Measurements from ENCODE around the gene KRTAP10-11. TPM values are rescaled to one million over a fixed set of nuclear protein-coding genes. Genes with fewer than 3 reads are reported as not detected.
"Not testable (repeated sequence)": the region's sequence is repeated elsewhere in the genome, so short reads cannot be mapped to it uniquely, and the experiment has no call there.

KRTAP10-11 gene
- total RNA-seq, 1 donor from 2014 or later, result not detected

DNA sequence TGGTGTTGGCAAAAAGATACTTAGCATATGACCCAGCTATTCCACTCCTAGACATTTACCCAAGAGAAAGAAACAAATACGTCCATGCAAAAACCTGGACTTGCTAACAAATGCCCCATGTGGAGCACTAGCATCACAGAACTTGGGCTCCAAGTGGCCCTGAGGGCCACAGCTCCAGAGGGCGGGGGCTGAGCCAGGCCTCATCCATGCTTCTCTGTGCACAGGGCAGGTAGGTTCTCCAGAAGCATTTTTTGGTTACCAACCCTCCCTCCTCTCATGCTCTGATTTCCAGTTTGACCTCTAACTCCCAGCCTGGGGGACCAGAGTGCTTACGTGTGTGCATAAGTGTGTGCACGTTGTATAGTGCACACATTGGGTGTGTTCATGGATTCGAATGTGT, 18.5 kb downstream of the KRTAP10-11 start:
- no peak for DNase-seq (ENCODE audit: low read depth in 2 of 2)

DNA sequence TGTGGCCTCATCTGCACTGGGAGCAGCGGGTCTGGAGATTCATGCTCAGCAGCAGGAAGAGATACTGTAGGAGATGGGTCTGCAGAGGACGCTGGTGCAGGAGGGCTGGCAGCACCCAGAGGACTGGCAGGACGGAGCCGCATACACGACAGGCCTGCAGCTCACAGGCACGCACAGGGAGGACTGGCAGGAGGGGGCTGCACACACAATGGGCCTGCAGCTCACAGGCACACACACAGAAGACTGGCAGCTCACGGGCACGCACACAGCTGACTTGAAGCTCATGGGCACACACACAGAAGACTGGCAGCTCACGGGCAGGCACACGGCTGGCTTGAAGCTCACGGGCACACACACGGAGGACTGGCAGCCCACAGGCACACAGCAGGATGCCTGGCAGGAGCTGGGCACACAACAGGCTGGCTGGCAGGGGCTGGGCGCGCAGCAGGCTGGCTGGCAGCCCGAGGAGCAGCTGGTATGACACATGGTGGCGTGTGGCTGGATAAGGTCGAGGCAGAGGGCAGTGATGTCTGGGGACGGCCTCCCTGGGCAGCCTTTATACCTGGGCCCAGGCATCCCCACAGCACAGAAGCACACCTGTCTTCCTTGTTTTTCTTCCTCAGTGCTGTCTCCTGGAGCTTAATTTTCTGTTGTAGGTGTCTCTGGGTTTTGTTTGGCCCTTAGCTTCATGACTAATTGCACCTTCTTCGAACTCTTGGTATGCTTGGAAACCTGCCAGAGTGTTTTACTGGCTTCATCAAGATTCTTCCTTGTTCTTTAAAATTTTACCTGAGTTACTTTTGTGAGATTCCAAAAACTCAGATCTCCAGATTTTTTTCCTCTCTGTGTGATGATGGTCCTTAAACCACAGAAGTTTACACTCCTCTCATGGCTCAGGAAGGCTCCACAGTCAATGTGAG, 20.4 kb downstream of the KRTAP10-11 start, which contains the start of gene KRTAP12-2:
KRTAP12-2 (minus strand) TSS at position 527 of the 920 bp plus-strand sequence; CDS start at position 486, 41 bp downstream.
- no peak for DNase-seq (ENCODE audit: low read depth in 2 of 2)

DNA sequence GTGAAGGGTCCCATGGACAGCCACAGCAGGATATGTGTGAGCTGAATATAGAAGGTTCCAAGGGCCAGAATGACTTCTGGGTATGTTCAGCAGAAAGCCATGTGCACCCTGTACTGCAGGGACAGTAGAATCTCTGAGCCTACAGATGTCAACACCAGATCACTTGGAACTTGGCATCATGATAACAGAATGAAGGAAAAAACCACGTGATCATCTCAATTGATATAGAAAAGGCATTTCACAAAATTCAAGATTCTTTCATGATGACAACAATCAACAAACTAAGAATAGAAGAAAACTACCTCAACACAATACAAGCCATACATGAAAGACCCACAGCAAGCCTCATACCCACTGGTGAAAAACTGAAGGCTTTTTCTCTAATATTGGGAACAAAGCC, 21.4 kb downstream of the KRTAP10-11 start:
- no peak for DNase-seq (ENCODE audit: low read depth in 2 of 2)

DNA sequence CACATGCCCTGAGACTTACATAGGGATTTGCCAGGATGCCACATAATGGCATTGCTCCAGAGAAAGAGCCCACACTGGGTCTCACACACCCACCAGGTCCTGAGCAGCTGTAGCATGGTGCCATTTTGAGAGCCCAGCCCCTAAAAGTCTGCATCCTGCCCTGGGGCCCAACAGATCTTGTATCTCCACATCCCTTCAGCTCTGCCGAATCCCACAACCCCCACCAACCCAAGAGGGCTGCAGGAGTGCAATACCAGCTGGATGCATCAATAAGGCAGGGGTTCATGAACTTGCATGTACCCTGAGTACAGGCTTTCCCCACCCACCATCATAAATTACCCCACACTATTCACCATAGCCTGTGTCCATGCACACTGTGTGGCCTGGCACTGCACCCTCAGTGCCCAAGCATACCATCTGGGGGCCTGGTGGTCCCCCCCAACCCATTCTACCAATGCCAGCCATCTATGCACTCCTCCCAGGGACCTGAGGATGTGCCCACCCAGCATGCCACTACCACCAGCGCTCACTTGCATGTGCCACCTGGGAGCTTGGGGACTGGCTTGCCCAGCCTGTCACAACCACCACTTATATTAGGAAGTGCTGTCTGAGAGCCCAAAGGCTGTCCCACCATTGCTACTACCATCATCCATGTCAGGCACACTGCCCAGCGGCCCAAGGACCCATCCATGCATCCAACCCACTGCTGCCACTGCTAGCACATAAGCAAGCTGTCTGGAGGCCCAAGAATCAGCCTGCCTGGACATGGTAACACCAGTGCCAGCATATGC, 24.6 kb downstream of the KRTAP10-11 start:
- DNase-seq (ENCODE audit: low read depth in 2 of 2), result no peak

DNA sequence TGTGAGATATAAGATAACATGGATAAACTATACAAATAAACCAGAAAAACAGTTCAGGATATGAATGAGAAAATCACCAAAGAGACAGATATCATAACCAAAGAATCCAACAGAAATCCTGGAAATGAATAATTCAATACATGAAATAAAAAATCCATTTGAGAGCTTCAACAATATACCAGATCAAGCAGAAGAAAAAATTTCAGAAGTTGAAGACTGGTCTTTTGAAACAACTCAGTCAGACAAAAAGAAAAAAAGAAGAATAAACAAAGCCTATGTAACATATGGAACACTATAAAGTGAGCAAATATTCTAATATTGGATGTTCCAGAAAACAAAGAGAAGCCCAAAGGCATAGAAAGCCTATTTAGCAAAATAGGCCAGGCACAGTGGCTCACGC, 25.7 kb downstream of the KRTAP10-11 start:
- DNase-seq (ENCODE audit: low read depth in 2 of 2), result no peak

DNA sequence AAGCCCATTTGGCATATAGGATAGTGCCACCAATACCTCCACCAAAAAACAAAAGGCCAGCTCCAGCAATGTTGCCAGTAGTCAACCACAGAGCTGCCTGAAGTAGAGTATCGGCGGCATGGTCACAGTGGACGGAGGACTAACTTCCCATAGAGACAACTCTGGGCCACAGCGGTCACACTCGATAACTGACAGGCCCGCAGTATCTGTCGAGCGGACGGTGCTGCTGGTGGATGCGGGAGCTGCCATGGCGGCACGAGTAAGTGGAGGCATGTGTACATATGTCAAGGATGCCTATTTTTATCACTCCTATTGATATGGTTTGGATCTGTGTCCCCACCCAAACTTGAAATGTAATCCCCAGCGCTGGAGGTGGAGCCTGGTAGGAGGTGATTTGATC, 31.7 kb downstream of the KRTAP10-11 start:
- no peak for DNase-seq (ENCODE audit: low read depth in 2 of 2)

DNA sequence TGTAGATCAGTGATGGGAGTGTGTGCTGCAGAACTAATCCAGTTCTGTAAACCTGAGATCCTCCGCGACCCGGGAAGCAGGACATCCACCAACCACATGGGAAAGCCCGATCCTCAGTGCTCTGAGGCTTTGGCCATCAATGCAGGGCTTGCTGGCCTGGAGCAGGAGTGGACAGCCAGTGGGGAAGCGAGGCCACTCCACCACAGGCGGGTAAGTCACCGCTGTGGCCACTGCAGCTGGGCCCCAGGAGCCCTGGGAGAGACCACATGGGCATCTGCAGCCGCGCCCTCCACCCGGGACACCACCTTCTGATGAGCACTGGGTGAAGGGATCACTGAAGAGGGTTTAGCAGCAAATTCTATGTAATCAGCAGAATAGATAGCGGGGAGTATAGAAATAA, 34.9 kb downstream of the KRTAP10-11 start:
- no peak for DNase-seq (ENCODE audit: low read depth in 2 of 2)

DNA sequence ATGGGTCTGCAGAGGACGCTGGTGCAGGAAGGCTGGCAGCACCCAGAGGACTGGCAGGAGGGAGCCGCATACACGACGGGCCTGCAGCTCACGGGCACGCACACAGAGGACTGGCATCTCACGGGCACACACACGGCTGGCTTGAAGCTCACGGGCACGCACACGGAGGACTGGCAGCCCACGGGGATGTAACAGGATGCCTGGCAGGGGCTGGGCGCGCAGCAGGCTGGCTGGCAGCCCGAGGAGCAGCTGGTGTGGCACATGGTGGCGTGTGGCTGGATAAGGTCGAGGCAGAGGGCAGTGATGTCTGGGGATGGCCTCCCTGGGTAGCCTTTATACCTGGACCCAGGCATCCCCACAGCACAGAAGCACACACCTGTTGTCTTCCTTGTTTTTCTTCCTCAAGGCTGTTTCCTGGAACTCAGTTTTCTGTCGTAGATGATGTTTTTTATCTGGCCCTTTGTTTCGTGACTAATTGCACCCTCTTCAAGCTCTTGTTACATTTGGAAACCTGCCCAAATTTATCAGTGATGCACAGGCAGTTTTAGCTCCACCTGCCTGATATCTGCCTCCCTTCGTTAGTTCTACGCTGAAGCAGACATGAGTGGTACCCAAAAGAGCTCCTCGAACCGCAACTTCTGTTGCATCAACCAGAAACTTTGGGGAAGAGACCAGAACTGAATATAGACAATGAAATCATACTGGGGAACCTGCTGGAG, 35.8 kb downstream of the KRTAP10-11 start, which contains the start of gene KRTAP12-1:
KRTAP12-1 (minus strand) TSS at position 303 of the 719 bp plus-strand sequence; CDS start at position 263, 40 bp downstream.
- no peak for DNase-seq (ENCODE audit: low read depth in 2 of 2)

DNA sequence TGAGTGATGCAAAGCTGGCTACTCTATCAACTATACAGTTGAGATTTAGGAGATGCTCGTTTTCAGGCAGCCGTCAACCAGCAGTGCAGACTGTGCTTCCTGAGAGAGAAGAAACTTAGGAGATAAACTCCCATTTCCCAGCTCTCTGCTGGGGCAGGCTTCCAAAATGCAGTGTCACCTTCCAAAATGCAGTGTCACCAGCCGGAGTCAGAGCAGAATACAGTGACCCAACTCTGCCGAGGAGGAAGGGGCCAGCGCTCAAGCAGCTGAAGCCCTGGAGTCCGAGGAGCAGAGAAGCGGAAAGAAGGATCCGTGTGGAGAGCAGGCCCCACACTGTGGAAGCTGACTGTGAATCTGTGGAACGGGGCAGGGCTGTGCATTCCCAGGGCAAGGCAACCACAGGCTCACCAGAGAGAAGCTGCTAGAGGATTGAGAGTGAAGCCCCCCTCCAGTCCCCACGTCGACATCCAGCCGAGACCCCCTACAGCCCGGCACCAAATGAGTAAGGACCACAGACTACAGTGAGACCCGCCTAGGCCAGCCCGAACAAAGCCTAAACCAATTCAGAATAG, 36.5 kb downstream of the KRTAP10-11 start:
- no peak for DNase-seq (ENCODE audit: low read depth in 2 of 2)

DNA sequence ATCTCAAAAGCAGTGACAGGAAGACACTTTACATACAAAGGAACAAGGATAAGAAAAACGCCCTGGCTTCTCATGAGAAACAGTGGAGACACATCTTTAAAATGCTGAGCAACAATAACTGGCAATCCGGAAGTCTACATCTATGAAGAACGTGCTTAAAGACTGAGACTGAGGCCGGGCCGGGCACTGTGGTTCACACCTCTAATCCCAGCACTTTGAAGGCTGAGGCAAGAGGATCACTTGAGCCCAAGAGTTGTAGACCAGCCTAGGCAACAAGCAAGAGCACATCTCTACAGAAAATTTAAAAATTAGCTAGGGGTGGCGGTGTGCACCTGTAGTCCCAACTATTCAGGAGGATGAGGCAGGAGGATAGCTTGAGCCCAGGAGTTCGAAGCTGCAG, 37.9 kb downstream of the KRTAP10-11 start:
- DNase-seq (ENCODE audit: low read depth in 2 of 2), result no peak

DNA sequence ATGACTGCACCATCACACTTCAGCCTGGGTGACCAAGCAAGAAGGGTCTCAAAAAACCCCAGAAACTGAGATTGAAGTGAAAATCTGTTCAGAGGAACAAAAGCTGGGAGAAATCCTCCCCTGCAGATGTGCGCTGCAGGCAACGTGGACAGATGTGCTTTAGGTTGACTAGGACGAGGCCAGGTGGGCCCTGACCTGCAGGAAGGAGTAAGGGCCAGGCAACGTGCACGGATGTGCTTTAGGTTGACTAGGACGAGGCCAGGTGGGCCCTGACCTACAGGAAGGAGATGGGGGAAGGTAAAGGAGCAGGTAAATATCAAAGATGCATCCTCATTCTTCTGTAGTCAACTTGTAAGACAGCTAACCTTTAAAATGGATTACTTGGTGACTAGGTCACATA, 38.3 kb downstream of the KRTAP10-11 start:
- no peak for DNase-seq (ENCODE audit: low read depth in 2 of 2)

DNA sequence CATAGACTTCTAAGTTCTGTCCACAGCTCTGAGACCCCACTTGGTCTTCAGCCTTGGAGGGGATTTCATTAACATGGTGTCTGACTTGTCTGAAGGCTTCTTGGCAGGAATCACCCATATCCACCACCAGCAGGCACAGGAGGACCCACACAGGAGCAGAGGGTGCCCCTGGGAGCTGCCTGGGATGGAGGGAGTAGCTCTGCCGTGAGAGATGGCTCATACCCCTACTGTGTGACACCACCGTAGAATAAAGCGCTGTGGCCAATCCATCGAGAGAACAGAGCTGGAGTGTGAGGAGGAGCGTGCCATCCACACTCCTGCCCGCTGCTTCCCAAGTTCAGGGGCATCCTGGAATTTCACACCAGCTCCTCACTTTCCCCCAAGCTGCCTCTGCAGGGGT, 38.8 kb downstream of the KRTAP10-11 start:
- not testable (repeated sequence) for DNase-seq (ENCODE audit: low read depth in 2 of 2)

DNA sequence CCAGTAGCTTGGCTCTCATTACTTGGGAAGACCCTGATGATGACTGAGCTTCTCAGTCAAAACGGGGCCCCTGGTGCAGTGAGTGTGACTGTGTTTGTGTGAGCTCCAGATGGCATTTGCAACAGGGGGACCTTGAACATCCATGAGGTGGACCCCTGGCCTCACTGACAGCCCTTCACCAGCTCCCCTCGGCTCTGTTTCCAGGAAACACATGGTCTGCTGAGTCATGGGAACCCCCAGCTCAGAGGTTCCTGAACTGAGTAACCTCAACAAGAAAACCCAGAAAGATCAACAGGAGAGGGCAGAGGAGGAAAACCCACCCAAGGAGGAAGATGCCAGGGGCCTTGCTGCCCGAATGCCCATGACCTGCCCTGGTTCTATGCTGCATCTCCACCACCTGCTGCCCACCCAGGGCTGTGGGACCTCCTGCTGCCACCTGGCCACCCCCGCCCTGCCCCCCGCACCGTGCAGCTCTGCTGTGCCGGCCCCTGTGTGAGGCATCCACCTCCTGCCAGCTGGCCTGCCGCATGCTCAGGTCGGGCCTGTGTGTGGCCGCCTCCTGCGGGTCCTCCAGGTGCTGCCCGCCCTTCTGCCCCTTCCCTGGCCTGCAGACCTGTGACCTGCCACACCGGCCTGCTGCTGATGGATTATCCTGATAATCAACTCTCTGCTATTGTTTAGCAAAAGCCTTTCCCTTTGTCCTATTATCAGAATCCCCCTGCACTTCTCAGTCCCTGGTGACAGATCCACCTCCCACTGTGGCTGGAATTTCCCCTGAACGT, 40.0 kb downstream of the KRTAP10-11 start:
- DNase-seq (ENCODE audit: low read depth in 2 of 2), result peak; percentile 38 to 57

DNA sequence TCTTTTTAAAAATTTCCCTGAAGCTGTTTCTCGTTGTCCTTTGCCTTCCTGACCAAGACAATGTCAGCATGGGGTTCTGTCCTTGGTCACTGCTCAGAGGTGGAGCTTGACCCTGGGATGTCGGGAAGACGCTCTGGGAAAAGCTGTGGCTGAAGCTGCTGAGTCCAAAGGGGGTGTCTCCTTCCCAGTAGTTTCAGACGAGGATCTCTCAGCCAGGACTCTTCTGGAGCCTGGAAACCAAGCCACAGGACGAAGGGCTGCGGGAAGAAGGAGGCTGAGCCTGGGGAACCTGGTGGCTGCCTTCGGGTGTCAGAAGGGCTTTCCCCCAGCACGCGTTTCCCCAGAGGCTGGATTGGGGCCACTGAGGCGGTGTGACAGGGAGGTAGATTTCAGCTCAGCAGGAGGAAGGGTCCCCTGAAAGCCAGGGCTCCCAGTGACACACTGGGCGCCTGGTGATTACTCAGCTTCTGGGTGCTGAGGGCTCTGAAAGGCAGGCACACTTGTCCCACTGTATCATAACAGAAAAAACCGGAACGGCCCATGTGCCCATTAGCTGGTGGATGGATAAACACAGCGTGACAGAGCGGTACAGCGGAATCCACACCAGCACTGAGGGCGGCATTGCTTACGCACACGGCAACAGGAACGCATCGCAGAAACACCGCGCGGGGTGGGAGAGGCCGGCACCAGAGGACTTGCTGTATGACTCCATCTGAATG, 40.8 kb downstream of the KRTAP10-11 start:
- DNase-seq (ENCODE audit: low read depth in 2 of 2), result no peak

DNA sequence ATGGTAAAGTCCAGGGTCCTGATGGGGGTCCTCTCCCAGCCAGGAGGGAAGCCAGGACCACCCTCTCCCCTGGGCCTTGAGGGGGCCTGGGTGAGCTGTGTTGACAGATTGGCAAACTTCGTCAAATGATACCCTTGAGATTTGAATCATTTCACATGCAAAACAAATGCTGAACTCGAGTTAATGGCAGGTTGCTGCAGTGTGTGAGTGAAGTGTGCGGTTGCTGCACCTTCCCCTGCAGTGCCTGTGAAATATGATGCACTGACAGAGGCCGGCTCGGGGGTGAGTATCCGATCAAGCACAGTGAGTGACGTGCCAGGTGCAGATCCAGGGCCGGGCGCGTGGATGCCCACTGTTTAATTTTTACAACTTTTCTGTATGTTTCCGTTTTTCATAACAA, 41.5 kb downstream of the KRTAP10-11 start:
- DNase-seq (ENCODE audit: low read depth in 2 of 2), result no peak

DNA sequence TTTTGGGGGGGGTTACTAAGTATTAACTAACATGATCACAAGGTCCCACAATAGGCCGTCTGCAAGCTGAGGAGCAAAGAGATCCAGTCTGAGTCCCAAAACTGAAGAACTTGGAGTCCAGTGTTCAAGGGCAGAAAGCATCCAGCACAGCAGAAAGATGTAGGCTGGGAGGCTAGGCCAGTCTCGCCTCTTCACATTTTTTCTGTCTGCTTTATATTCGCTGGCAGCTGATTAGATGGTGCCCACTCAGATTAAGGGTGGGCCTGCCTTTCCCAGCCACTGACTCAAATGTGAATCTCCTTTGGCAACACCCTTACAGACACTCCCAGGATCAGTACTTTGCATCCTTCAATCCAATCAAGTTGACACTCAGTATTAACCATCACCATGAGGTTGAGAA, 43.5 kb downstream of the KRTAP10-11 start:
- DNase-seq (ENCODE audit: low read depth in 2 of 2), result not testable (repeated sequence)

DNA sequence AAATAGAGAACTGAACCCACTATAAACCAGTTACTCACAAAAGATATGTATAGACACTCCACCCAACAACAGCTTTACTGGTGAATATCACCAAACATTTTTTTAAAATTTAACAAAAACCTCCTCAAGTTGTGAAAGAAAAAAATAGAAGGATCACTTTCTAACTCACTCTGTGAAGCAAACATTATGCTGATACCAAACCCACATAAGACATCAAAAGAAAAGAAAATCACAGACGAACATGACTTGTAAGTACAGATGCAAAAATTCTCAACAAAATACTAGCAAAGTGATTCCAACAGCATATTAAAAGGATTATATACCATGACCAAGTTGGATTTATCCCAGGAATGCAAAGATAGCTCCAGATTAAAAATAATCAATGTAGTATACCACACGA, 45.5 kb downstream of the KRTAP10-11 start:
- no peak for DNase-seq (ENCODE audit: low read depth in 2 of 2)

DNA sequence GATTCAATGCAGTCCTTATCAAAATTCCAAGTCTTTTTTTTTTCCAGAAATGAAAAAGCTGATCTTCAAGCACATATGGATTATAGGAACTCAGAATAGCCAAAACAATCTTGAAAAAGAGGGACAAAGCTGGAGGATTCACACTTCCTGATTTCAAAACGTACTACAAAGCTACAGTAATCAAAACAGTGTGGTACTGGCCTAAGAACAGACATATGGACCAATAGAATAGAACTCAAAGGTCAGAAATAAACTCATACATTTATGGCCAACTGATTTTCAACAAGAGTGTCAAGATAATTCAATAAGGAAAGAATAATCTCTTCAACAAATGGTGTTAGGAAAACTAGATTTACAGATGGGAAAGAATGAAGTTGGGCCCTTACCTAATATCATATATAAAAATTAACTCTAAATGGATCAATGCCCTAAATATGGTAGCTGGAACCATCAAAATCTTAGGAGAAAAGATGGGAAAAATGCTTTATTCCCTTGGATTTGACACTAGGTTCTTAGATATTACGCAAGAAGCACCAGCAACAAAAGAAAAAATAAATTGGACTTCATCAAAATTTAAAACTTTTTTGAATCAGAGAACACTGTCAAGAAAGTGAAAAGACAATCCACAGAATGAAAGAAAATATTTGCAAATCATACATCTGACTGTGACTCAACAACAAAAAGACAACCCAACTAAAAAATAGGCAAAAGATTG, 46.7 kb downstream of the KRTAP10-11 start:
- DNase-seq (ENCODE audit: low read depth in 2 of 2), result no peak

DNA sequence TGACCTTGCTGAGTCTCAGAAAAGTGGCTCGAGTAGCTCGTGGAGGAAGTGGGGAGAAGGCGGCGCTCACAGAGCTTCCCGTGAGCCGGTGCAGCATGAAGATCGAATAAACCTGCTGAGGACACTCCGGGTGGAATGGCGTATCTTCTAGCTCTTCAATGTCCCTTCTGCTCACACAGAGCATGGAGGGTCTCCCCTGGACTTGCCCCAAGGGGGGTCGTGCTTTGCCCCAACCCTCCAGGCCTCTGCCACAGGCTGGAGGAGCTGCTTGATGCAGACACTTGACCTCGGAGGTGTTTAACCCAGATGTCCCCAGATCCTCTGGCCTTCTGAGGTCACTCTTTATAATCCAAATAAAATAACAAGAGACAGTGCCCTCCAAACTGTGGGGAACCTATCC, 48.6 kb downstream of the KRTAP10-11 start:
- no peak for DNase-seq (ENCODE audit: low read depth in 2 of 2)

Data from dermis microvascular lymphatic vessel endothelial cell (primary cell).